Measurements from ENCODE around the gene CAV1. TPM values are rescaled to one million over a fixed set of nuclear protein-coding genes. Genes with fewer than 3 reads are reported as not detected.

CAV1 gene
- total RNA-seq, 4 donors from 2014 or later: 52.2 to 73.8 (median 62.2) TPM

DNA sequence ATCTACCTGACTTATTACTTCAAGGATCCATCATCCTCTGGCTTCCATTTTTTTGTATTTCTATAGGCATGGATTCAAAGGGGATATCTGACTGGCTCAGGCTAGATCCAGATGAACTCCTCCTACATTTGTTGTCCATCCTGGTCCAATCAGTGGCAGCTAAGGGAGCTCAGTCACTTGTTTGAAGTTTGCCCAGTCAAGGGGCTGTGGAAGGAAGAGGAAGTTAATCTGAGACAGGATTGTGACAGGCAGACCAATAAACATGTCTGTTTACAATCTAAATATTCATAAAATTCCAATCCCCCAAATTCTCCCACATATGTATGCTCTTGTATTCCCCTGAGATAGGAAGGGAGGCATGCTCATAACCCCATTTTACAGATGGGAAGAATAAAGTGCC is 48.7 kb downstream of the CAV1 start:
- intact Hi-C loops (cut with DNase I; ENCODE audit: low total_unique reads): no loop called here
- no peaks in the 10 kb centered on the region for H3K27me3 ChIP-seq
- no peaks in the 10 kb centered on the region for H3K36me3 ChIP-seq
- DNase-seq: no peak
- in situ Hi-C loops (cut with MboI; ENCODE audit: low pct_ligation_motif_present in 1 of 4, low pct_unique_long_range_greater_than_20kb in 1 of 4, low sequenced_read_pairs in 3 of 4): no loop called here
- no peak overlapping the region for H3K27ac ChIP-seq
- H3K4me3 ChIP-seq: no peak overlapping the region
- no peak for TF ChIP-seq EP300 (IDR thresholded peaks at IDR 0.05; ENCODE audit: low read depth)
- peaks cover 0 to 10% (median 9%) of the 10 kb centered on the region in 4 donors for H3K4me1 ChIP-seq
- no peaks in the 10 kb centered on the region for H3K9me3 ChIP-seq

DNA sequence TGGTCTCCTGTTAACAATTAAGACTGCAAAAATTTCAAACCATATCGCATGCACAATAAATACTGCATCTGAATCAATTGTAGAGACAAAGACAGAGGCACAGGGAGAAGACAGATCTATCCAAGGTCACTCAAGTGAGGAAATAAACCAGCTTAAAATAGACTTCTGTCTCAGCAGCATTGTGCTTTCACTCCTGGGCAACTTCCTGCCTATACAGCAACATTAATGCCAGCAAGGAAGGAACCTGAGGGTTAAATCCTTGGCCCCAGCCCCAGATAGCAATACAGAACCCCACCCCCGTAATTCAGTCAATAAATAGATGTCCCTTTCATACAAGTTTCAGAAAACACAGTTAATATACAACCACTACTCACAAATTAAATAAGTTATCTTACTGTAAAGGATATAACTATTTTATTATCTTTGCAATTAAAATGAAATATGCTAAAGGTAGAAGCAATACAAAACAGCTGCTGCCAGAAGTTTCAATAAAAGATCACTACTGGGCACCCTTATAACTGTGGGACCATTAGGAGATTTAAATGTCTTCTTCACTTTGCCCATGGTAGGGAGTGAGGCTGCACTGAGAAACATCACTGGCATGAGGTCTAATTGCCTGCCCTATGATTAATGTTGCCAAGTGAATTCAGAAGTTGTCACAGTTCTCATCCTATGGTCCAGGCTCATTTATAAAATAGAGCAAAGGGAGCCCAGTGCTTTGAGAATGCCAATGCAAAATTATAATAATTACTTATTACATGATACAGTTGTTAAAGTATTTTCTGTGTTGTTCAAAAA is 49.4 kb downstream of the CAV1 start:
- Histone ChIP-seq H3K36me3 (no peaks in the 10 kb centered on the region), H3K9me3 (no peaks in the 10 kb centered on the region), H3K27ac (no peak overlapping the region), H3K4me1 (peaks cover 0 to 10% (median 9%) of the 10 kb centered on the region in 4 donors), H3K27me3 (no peaks in the 10 kb centered on the region), H3K4me3 (no peak overlapping the region)
- TF ChIP-seq, protein P1, sequence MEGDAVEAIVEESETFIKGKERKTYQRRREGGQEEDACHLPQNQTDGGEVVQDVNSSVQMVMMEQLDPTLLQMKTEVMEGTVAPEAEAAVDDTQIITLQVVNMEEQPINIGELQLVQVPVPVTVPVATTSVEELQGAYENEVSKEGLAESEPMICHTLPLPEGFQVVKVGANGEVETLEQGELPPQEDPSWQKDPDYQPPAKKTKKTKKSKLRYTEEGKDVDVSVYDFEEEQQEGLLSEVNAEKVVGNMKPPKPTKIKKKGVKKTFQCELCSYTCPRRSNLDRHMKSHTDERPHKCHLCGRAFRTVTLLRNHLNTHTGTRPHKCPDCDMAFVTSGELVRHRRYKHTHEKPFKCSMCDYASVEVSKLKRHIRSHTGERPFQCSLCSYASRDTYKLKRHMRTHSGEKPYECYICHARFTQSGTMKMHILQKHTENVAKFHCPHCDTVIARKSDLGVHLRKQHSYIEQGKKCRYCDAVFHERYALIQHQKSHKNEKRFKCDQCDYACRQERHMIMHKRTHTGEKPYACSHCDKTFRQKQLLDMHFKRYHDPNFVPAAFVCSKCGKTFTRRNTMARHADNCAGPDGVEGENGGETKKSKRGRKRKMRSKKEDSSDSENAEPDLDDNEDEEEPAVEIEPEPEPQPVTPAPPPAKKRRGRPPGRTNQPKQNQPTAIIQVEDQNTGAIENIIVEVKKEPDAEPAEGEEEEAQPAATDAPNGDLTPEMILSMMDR (IDR thresholded peaks at IDR 0.05): no peak
- TF ChIP-seq POLR2AphosphoS5 (IDR thresholded peaks at IDR 0.05) (no peak), EP300 (IDR thresholded peaks at IDR 0.05; ENCODE audit: low read depth) (no peak), POLR2A (IDR thresholded peaks at IDR 0.05) (no peak)
- intact Hi-C loops (cut with DNase I; ENCODE audit: low total_unique reads): no loop called here
- WGBS, 2 donors (ENCODE audit: low coverage in 1 of 2): 50 to 53% methylated on average over 1 to 2 of the region's 2 CpGs
- DNase-seq: no peak
- in situ Hi-C loops (cut with MboI; ENCODE audit: low pct_ligation_motif_present in 1 of 4, low pct_unique_long_range_greater_than_20kb in 1 of 4, low sequenced_read_pairs in 3 of 4): no loop called here

DNA sequence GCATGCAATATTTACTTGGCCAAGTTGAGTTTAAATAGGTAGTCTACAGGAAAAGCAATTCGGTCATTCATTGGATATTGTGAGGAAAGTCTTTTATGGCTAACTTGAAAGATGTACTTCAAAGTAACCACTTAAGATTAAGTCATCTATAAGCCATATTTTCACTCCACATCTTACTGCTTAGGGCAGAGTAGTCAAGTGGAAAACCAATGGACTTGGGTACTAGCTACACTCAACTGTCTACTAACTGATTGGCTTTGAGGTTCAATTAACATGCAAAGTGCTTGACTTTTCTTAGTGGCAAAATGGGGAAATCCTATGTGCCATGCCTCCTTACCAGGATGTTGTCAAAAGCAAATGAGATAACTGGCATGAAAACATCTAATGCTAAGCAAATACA is 51.0 kb downstream of the CAV1 start:
- intact Hi-C loops (cut with DNase I; ENCODE audit: low total_unique reads): no loop called here
- Histone ChIP-seq H3K27me3 (no peaks in the 10 kb centered on the region), H3K27ac (no peak overlapping the region), H3K36me3 (no peaks in the 10 kb centered on the region), H3K4me3 (no peak overlapping the region), H3K9me3 (no peaks in the 10 kb centered on the region), H3K4me1 (peaks cover 0 to 10% (median 9%) of the 10 kb centered on the region in 4 donors)
- no peak for TF ChIP-seq POLR2A (IDR thresholded peaks at IDR 0.05)
- TF ChIP-seq, protein P1 (IDR thresholded peaks at IDR 0.05): no peak
- TF ChIP-seq EP300 (IDR thresholded peaks at IDR 0.05; ENCODE audit: low read depth): no peak
- no peak for TF ChIP-seq POLR2AphosphoS5 (IDR thresholded peaks at IDR 0.05)
- DNase-seq: no peak
- in situ Hi-C loops (cut with MboI; ENCODE audit: low pct_ligation_motif_present in 1 of 4, low pct_unique_long_range_greater_than_20kb in 1 of 4, low sequenced_read_pairs in 3 of 4): loop anchor here in 1 of 4 donors (25.0 kb wide), 1 partner anchor 314 kb away; no protein-coding TSS in a partner anchor
- WGBS, 2 donors (ENCODE audit: low coverage in 1 of 2): 63 to 67% methylated on average over 1 of the region's 1 CpG

DNA sequence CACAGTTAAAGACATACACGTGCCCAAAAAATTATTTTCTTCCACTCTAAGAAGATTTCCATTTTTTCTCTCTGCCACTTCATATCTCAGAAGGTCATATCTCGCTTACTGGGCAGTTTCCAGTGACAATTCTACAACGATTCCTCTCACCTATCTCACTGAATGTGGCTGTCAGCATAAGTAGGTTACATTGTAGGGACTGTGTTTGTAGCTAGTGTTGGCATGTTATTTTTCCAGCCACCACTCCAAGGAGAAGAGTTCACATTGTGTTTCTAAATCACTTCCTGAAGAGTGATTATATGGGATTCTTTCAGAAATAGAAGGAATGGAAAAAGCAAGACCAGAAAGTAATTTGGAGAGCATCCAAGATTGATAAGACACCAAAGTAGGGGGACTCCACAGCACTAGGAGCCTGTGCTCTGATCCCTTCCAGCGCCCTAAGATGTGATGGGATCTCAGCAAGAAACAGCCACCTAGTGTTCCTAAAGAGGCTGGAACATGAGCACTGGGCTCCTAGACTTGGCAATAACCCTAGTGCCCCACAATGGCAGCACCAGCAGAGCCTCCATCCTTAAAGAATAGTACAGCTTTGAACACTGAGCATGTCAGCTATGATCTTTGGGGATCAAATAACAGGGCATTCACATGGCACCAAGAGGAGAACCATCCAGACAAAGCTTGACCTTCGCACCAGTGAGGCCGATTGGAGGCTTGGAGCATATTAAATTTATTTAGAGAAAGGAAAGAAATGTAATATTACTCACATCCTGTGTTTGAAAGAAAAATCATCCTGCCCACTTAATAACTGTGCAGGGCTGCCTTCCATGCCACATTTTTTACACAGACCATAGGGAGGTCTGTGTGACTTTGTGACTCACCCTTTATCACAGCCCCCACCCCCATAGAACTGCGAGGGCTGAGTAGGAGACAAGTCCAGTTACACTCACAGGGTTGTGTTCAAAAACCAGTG is 51.8 kb downstream of the CAV1 start:
- H3K36me3 ChIP-seq: no peaks in the 10 kb centered on the region
- TF ChIP-seq POLR2A (IDR thresholded peaks at IDR 0.05) (no peak), POLR2AphosphoS5 (IDR thresholded peaks at IDR 0.05) (no peak), EP300 (IDR thresholded peaks at IDR 0.05; ENCODE audit: low read depth) (no peak)
- TF ChIP-seq, protein P1 (IDR thresholded peaks at IDR 0.05): no peak
- H3K27ac ChIP-seq: peak overlapping the region in 2 of 4 donors; percentile 10 to 22
- WGBS, 2 donors (ENCODE audit: low coverage in 1 of 2): 77 to 82% methylated on average over 4 to 7 of the region's 7 CpGs
- peaks cover 0 to 10% (median 9%) of the 10 kb centered on the region in 4 donors for H3K4me1 ChIP-seq
- no peaks in the 10 kb centered on the region for H3K9me3 ChIP-seq
- intact Hi-C loops (cut with DNase I; ENCODE audit: low total_unique reads): no loop called here
- DNase-seq: no peak
- H3K27me3 ChIP-seq: no peaks in the 10 kb centered on the region
- in situ Hi-C loops (cut with MboI; ENCODE audit: low pct_ligation_motif_present in 1 of 4, low pct_unique_long_range_greater_than_20kb in 1 of 4, low sequenced_read_pairs in 3 of 4): loop anchor here in 1 of 4 donors (25.0 kb wide), 1 partner anchor 314 kb away; no protein-coding TSS in a partner anchor
- no peak overlapping the region for H3K4me3 ChIP-seq
